Common myeloid progenitor, CD34-positive (primary cell): ENCODE results near the gene MROH9.

Experiments used
- CTCF ChIA-PET: fragments of 350-600 bp; sonication (Branson Sonifier 250); formaldehyde crosslinking; loops from one replicate; lab custom pipeline; 2021; ENCODE audit warnings: antibody characterized with exemption; lab: Charles Lee
- POLR2A ChIA-PET: fragments of 350-600 bp; sonication (Branson Sonifier 250); formaldehyde crosslinking; loops from one replicate; lab custom pipeline; 2021; ENCODE audit warnings: antibody characterized with exemption; lab: Charles Lee
- DNase-seq, 3 donors: peaks; one replicate each; pipeline versions ENCODE4 v3.0.0 to v3.0.0-alpha.2; 2013
- H3K27ac ChIP-seq, 2 experiments: 1 replicate in 1 of 2; 2 replicates in 1 of 2; pipeline ENCODE4 v1.7.0; 2013; ENCODE audit warnings: inconsistent platforms in 2 of 2, low read length in 2 of 2, mild to moderate bottlenecking in 2 of 2, low read depth in 1 of 2, moderate library complexity in 1 of 2; ENCODE audit not compliant: severe bottlenecking in 2 of 2, insufficient read depth in 1 of 2, poor library complexity in 1 of 2
- H3K27me3 ChIP-seq, 5 experiments: replicated peaks in 2 of 5; 1 replicate in 3 of 5; 2 replicates in 2 of 5; pipeline versions ENCODE4 v1.6.1 to v1.7.0; 2013; ENCODE audit warnings: low read length in 4 of 5, mild to moderate bottlenecking in 2 of 5, moderate library complexity in 2 of 5, inconsistent platforms in 1 of 5; ENCODE audit not compliant: insufficient read depth in 5 of 5, control insufficient read depth in 4 of 5
- H3K36me3 ChIP-seq, 4 experiments: 1 replicate in 2 of 4; 2 replicates in 2 of 4; pipeline versions ENCODE4 v1.6.1 to v1.7.0; 2013; ENCODE audit warnings: low read length in 3 of 4, control low read depth in 1 of 4, mild to moderate bottlenecking in 1 of 4; ENCODE audit not compliant: control insufficient read depth in 4 of 4, insufficient read depth in 4 of 4
- H3K4me1 ChIP-seq, 4 experiments: 1 replicate in 3 of 4; 2 replicates in 1 of 4; pipeline versions ENCODE4 v1.6.1 to v1.7.1; 2013; ENCODE audit warnings: low read length in 3 of 4, mild to moderate bottlenecking in 3 of 4, control low read depth in 1 of 4, inconsistent platforms in 1 of 4, moderate library complexity in 1 of 4; ENCODE audit not compliant: control insufficient read depth in 4 of 4, insufficient read depth in 4 of 4; ENCODE audit errors: control extremely low read depth in 1 of 4
- H3K4me3 ChIP-seq, 7 experiments: 1 replicate in 4 of 7; 2 replicates in 3 of 7; pipeline versions ENCODE4 v1.5.1 to v1.7.0; 2013; ENCODE audit warnings: mild to moderate bottlenecking in 7 of 7, low read length in 6 of 7, moderate library complexity in 6 of 7, inconsistent platforms in 2 of 7, low read depth in 2 of 7, control low read depth in 1 of 7; ENCODE audit not compliant: insufficient read depth in 4 of 7, control insufficient read depth in 1 of 7; ENCODE audit errors: extremely low read depth in 1 of 7
- H3K9me3 ChIP-seq, 5 experiments: 1 replicate in 4 of 5; 2 replicates in 1 of 5; pipeline versions ENCODE4 v1.6.1 to v1.7.1; 2013; ENCODE audit warnings: low read length in 4 of 5, mild to moderate bottlenecking in 2 of 5, inconsistent platforms in 1 of 5, low read depth in 1 of 5, moderate library complexity in 1 of 5; ENCODE audit not compliant: control insufficient read depth in 4 of 5, insufficient read depth in 2 of 5; ENCODE audit errors: control extremely low read depth in 1 of 5
- WGBS: methylation state at CpG from one replicate; pipeline ENCODE4 v1.1.5; 2013; ENCODE audit not compliant: insufficient coverage; 5-methylcytosine and 5-hydroxymethylcytosine counted together

The MROH9 gene

DNA sequence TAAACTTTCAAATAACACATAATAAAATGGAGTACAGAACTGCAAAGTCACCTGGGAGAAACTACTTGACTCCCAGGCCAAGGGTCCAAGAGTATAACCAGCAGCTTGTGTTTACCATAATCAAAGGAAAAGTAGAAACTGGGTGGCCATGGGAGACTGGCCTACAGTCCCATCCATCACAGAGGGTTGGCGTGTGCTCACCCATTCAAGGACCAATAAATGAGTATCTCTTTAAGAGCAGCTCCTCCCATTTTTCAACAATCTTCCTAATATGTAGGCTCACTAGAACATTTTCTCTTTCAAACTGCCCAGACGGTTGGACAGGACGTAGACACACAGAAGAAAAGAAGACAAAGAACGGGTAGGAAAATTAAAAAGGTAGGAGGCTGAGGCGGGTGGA lies 155.3 kb downstream of the MROH9 start, which contains the start of gene FMO3:
FMO3 (plus strand) TSS at position 302 of the 400 bp plus-strand sequence. CDS start 1,754 bp downstream, outside the sequence.
- WGBS, result 100% methylated on average over 1 of the region's 5 CpGs
- Histone ChIP-seq H3K36me3 (no peaks in the 10 kb centered on the region), H3K27me3 (no peaks in the 10 kb centered on the region), H3K9me3 (no peaks in the 10 kb centered on the region), H3K4me3 (no peak within 1 kb of the TSS), H3K27ac (no peak within 1 kb of the TSS), H3K4me1 (no peaks in the 10 kb centered on the region)
- ChIA-PET CTCF (interaction anchor here (0.8 kb wide), 1 partner anchor 223 kb away, joined by 3 read pairs; the partner anchor contains the start of gene FMO4), POLR2A (no interaction called here)
- no peak for DNase-seq

DNA sequence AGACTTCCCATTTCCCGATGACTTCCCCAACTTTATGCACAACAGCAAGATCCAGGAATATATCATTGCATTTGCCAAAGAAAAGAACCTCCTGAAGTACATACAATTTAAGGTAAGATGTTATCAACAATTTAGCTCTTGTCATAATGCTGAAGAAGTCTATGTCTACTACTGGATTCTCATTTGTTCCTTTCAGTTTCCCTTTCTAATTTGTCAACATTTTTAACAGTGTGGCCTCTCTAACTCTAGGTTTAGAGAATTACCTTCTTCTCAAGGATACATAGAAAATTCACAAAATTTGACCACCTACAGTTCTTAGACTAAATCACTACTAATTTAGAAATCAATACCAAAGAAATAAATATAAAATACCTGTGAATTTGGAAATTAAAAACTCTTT lies 168.5 kb downstream of the MROH9 start:
- H3K9me3 ChIP-seq, result no peaks in the 10 kb centered on the region
- ChIA-PET POLR2A (no interaction called here), CTCF (no interaction called here)
- no peaks in the 10 kb centered on the region for H3K27me3 ChIP-seq
- no peak for DNase-seq
- WGBS, result no CpG with 5 or more reads among the region's 1 CpG
- H3K27ac ChIP-seq, result no peak overlapping the region
- no peak overlapping the region for H3K4me3 ChIP-seq
- H3K4me1 ChIP-seq, result no peaks in the 10 kb centered on the region
- no peaks in the 10 kb centered on the region for H3K36me3 ChIP-seq

- ChIA-PET POLR2A (no interaction called here), CTCF (no interaction called here)
- Histone ChIP-seq H3K4me1 (no peaks in the 10 kb centered on the region), H3K9me3 (no peaks in the 10 kb centered on the region), H3K36me3 (no peaks in the 10 kb centered on the region), H3K27ac (no peak overlapping the region), H3K4me3 (no peak overlapping the region), H3K27me3 (peaks cover 0 to 2% (median 0%) of the 10 kb centered on the region in 5 experiments)
- DNase-seq, result no peak
- WGBS, result no CpG with 5 or more reads among the region's 3 CpGs
Observed at GRCh38 chr1:171107262-171107940, 172.1 kb downstream of the MROH9 start.

GRCh38 chr1:171107969-171108368 lies 172.6 kb downstream of the MROH9 start:
- Histone ChIP-seq H3K9me3 (no peaks in the 10 kb centered on the region), H3K27me3 (peaks cover 0 to 2% (median 0%) of the 10 kb centered on the region in 5 experiments), H3K4me3 (no peak overlapping the region), H3K27ac (no peak overlapping the region), H3K36me3 (no peaks in the 10 kb centered on the region), H3K4me1 (no peaks in the 10 kb centered on the region)
- WGBS, result 91% methylated on average over 7 of the region's 8 CpGs
- no peak for DNase-seq
- ChIA-PET POLR2A (no interaction called here), CTCF (no interaction called here)

DNA sequence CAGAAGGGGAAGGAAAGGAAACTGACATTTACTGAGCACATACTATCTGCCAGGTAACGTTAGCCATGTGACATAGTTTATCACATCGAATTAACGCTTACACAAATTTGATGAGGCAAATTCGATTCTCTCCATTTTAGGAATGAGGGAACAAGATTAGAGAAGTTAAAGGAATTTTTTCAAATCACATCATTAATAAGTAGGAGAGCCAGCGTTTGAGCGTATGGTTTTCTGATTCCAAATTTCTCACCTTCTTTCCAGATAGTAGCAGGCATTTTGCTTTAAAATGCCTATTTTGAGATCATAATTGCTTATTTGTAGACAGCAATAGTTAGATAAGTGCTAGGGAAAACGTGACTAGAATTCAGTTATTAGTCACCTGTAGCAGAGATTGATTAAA lies 174.6 kb downstream of the MROH9 start:
- no peak overlapping the region for H3K27ac ChIP-seq
- WGBS, result 94% methylated on average over 6 of the region's 7 CpGs
- ChIA-PET POLR2A (no interaction called here), CTCF (no interaction called here)
- H3K36me3 ChIP-seq, result no peaks in the 10 kb centered on the region
- no peaks in the 10 kb centered on the region for H3K9me3 ChIP-seq
- no peaks in the 10 kb centered on the region for H3K4me1 ChIP-seq
- no peak overlapping the region for H3K4me3 ChIP-seq
- no peak for DNase-seq
- H3K27me3 ChIP-seq, result peaks cover 0 to 2% (median 0%) of the 10 kb centered on the region in 5 experiments

GRCh38 chr1:171110621-171111326 lies 175.4 kb downstream of the MROH9 start:
- WGBS, result 84% methylated on average over 5 of the region's 7 CpGs
- POLR2A ChIA-PET, result no interaction called here
- no peaks in the 10 kb centered on the region for H3K36me3 ChIP-seq
- DNase-seq, result no peak
- H3K27me3 ChIP-seq, result peaks cover 0 to 2% (median 0%) of the 10 kb centered on the region in 5 experiments
- H3K4me3 ChIP-seq, result no peak overlapping the region
- CTCF ChIA-PET, result no interaction called here
- no peak overlapping the region for H3K27ac ChIP-seq
- H3K9me3 ChIP-seq, result no peaks in the 10 kb centered on the region
- no peaks in the 10 kb centered on the region for H3K4me1 ChIP-seq

- CTCF ChIA-PET, result no interaction called here
- POLR2A ChIA-PET, result no interaction called here
- H3K27me3 ChIP-seq, result peaks cover 0 to 2% (median 0%) of the 10 kb centered on the region in 5 experiments
- no peaks in the 10 kb centered on the region for H3K9me3 ChIP-seq
- no peak for DNase-seq
- H3K36me3 ChIP-seq, result no peaks in the 10 kb centered on the region
- H3K27ac ChIP-seq, result no peak overlapping the region
- H3K4me1 ChIP-seq, result no peaks in the 10 kb centered on the region
- 92% methylated on average over 3 of the region's 3 CpGs for WGBS
- H3K4me3 ChIP-seq, result no peak overlapping the region
Observed at GRCh38 chr1:171112119-171112518, 176.8 kb downstream of the MROH9 start.
